GM10847 (cell line): ENCODE results near the gene NTN1.

Experiments used
- POLR2A ChIP-seq: IDR thresholded peaks from 2 replicates; pipeline ENCODE4 v1.6.1; 2011; ENCODE audit not compliant: insufficient read length; ENCODE audit errors: extremely low read depth

NTN1 gene

DNA sequence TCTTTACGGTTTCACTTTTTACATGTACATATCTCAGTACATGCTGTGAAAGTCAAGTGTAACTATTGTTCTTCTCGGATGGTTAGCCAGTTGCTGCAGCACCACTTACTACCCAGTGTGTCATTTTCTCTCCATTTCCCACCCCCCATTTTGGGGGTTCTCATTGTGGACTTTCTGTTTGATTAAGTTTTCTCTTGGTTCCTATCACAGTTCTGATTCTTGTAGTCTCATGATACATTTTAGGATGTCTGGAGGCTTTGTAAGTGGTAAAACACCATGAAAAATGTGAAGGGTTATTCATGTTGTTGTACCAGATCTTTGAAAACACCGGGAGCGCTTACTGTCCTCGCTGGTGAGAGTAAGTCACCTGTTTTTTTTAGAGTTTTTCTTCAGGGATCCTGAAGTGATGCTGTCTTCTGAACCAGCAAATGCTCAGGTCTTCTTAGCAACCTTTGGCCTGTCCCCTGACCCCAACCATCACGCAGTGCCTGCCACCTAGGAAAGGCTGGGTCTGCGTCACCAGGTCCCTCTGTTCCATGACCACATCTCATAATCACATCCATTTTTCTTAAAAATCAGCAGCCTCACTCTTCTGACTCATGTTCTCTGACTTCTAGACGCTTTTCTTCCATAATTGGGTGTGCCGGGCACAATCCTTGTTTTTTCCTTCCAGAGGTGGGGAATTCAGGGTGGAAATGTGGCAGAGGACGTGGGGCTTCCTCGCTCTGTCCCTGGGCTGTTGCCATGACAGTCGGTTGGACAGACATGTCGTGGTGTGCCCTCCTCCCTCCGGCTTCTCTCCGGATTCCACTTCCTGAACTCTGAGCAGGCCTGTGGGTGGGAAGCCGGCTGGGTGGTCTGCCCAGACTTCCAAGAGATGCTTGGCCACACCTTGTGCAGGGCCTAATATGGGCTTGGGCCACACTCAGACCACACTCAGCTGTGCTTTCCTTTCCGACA is 102.6 kb downstream of the NTN1 start:
- TF ChIP-seq POLR2A: no peak

DNA sequence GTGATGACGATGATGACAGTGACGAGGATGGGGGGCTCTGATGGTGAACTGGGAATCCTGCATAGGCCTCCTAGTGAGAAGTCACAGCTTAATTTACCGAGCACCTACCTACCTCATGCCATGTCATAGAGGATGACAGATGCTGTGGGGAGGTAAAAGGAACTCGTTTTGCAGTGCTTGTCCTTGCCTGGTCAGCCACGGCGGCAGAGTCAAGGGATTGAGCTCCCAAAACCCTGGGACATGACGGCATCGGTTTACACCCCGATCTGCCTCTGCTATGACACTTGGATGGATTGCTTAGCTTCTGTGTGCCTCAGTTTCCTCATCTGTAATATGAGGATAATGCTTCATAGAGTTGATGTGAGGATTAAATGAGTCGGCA is 103.2 kb downstream of the NTN1 start:
- TF ChIP-seq POLR2A: no peak

DNA sequence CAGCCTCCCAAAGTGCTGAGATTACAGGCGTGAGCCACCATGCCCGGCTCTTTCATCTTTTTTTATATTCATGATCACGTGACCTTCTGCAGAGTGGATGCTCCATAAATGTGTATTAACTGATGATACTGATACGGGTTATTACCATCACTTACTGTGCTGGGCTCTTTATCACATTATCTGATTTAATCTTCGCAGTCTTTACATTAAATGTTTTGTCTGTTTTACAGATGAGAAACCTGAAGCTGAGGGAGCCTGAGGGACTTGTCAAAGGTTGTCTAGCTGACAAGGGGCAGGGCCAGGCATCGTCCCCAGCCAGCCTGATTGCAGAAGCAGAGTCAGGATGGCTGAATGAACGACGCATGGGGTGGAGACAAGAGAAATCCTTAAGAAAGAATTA is 104.4 kb downstream of the NTN1 start:
- TF ChIP-seq POLR2A: no peak

DNA sequence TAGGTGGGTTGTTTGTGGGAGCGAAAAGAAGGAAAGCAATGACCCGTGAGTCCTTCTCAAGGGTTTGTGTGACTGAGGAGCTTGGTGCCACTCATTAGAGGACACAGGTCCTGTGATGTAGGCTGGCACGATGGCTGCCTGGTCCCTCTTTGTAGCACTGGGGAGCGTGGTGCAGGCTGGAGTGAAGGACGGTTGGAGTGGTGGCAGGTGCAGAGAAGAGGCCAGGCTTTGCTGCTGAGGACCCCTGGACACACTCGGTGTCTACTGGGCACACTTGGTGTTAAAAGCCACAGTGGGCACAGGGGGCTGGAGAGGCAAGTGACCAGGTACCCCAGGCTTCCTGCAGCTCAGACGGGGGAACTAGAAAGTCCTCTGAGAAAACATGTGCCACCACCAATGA is 106.0 kb downstream of the NTN1 start:
- TF ChIP-seq POLR2A: no peak

DNA sequence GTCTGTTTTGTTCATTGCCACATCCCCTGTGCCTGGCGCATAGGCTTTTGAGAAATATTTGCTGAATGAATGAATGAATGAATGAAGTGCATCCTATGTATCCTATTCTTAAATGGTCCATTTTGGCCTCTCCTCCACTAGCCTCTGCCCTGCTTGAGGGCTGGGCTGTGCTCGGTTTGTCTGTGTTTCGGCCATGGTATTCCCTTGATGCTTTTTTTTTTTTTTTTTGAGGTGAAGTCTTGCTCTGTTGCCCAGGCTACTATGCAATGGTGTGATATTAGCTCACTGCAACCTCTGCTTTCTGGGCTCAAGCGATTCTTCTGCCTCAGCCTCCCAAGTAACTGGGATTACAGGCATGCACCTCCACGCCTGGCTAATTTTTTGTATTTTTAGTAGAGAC is 110.1 kb downstream of the NTN1 start:
- TF ChIP-seq POLR2A: no peak

DNA sequence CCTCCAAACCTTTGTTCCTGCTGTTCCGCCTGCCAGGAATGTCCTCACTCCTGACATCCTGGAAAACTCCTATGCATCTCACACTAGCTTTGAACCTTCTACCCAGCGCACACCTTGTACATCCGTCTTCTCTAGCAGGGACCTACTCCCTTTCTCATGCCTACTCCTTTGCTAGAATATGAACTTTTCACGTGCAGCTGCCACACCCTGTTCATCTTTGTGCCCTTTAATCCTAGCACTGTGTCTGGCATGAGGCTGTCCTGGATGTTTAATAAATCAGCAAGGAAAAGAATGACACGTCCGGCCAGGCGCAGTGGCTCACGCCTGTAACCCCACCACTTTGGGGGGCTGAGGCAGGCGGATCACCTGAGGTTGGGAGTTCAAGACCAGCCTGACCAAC is 111.0 kb downstream of the NTN1 start:
- no peak for TF ChIP-seq POLR2A

DNA sequence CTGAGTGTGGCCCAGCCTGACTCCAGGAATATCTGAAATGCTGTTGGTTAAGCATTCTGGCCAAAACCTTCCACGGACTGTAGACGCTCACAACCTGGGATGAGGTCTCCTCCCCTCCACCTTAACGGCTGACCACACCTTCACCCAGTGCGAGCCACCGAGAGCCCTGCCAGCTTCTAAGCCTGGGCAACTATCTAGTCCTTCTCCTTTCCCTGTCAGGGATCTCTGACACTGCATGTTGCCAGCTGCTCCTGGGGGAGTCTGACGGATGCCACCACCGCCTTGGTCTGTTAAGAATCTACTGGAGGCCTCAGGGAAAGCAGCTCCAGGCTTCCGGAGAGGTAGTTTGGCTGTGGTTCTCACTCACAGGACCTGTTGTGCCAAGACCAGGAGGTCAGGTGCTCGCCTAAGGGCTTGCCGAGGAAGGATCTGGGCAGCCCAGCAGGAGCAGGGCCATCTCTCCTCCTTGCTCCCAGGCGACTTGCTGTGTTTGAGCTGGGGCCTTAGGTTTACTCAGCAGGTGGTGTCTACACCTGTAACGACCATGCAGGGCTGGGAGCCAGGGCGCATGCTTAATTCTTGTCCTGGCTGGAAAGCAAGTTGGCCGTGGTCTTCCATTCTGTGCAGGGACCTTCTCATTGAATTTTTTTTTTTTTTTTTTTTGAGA is 111.8 kb downstream of the NTN1 start:
- no peak for TF ChIP-seq POLR2A

DNA sequence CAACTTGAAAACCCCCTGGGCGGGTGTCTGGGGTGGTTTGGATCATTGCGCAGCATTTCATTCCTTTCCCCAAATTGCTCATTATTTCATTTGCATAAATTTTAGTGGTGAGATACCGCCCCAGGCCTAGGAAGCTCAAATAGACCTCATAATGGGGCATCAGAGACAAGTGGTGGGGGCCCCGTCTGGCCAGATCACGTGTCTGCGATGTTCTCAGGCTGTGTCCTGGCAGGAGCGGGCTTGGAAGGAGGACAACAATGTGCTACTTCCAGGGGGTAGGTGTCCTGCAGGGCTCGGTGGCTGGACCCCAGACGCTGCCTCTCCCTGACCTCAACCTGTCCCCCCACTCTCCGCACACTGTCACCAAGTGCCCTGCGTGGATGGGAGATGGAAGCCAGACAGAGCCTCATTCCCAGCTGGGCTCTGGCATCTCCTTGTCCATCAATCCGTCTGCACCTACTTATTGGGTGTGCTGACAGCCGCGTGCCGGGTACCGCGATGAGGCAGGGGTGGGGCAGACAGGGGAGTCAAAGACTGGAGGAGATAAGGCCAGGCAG is 116.9 kb downstream of the NTN1 start:
- TF ChIP-seq POLR2A: no peak

DNA sequence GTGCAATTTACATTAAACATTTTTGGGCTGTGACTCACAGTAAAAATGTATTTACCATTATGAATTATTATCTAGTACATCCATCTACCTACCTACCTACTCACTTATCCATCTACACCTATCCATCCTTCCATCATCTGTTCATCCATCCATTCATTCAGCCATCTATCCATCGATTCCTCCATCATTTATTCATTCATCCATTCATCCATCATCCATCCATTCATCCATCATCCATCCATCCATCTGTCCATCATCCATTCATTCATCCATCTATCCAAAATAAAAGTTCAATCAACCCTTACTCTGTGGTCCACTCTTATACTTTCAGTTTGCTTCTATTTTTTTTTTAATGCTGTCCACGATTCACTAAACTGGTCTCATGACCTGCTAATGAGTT is 118.4 kb downstream of the NTN1 start:
- no peak for TF ChIP-seq POLR2A

DNA sequence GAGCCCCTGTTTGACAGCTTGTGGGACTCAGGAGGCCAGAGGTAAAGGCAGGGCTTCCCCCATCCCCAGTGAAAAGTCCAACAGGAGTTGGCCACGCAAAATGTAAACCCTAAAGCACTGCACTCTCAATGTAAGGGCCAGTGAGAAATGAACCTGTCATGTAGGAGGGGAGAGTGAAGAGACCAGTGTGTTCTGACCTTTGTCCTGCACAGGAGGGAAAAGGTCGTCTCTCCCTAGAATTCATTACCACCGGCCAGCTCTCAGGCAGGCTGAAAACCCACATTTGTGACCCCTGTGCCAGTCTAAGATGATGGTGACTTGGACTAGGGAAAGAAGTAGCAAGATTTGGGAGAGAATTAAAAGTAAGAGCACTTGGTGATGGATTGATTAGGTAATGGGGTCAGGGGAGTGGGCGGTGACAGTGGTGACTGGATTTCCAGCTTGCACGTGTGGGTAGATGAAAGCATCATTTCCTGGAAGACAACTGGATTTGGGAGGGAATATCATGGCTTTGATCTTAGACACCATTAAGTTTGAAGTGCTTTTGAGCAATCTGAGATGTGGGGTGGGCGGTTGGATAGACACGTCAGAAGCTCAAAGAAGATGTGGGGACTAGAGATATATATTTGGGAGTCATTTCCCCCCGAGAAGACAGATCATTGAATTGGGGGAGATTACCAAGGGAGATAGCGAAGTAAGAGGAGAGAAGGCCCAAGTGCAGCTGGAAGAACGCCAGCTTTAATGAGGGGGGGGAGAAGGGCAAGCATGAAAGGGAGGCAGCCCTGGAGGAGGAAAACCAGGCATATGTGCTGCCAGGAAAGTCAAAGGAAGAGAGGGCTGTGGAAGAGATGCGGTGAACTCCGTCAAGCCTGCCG is 119.5 kb downstream of the NTN1 start:
- TF ChIP-seq POLR2A: no peak

DNA sequence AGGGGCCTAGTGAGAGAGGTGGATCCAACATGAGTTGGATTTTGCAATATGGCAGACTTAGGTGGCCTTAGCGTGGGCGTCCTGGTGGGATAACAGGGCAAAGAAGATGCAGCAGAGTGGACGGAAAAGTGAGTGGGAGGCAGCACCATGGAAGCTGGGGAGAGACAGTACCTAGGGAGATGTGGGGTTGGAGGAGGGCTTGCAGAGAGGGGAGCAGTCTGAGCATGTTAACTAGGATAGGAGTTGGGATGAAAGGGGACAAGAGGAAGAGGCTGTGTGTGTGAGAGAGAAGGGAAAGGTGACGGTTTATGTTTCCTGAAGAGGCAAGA is 120.1 kb downstream of the NTN1 start:
- no peak for TF ChIP-seq POLR2A

DNA sequence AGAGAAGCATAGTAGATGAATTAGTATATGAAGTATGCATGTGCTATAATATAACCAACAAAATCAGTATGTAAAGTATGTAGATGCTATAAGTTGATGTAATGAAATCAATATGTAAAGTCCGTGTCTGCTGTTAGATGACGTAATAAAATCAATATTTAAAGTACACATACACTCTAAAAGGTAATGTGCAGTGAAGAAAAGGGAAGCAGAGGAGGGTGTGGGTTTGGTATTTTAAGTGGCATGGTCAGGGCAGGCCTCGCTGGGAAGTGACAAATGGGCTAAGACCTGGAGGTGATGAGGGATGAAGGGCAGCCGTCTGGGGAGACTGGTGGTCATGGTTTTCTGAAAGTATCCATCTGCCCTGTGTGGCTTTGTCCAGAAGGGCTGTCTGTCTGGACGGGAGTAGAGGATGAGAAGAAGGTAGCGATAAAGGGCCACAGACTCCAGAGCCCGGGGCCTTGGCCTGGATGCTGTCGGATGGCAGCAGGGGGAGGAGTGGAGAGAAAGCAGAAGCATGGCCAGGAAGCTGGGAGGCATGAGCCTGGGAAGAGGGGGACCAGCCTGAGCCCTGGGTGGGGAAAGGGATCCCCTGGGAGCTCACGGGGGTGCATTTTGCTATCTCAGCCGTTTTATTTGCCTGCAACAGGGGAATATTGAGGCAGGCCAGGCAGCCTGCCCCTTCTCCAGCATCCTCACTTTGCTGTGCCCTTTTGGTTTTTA is 121.6 kb downstream of the NTN1 start:
- no peak for TF ChIP-seq POLR2A

DNA sequence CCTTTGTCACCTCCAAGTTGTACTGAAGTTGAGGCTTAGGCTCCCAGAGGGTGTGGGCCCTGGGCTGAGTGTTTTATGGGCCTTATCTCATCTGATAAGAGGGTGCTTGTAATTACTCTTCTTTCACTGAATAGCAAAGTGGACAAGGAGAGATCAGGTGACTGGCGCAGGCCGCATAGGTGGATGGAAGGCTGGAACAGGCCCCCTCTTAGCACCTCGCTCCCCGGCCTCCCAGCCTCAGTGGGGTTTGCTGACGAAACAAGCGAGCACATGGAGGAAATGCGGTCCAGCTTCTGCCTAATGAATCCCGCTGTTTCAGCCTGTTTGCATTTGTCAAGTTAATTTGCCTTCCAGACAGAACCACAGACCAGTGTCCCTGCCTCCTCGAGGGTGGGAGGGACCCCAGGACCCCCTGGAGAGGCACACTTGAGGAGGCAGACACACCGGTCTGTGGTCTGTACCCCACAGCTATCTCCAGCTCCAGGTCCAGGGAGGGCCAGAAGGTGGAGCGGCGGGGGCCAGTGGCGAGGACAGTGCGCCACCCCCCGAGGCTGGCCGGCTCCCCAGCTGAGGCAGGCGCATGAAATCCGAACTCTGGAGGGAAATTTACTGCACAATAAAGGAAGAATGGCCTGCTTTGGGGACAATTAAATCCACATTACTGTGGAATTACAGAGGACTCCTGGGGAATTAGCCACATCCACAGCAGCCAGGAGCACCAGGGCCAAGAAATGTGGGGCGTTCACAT is 123.4 kb downstream of the NTN1 start:
- no peak for TF ChIP-seq POLR2A

DNA sequence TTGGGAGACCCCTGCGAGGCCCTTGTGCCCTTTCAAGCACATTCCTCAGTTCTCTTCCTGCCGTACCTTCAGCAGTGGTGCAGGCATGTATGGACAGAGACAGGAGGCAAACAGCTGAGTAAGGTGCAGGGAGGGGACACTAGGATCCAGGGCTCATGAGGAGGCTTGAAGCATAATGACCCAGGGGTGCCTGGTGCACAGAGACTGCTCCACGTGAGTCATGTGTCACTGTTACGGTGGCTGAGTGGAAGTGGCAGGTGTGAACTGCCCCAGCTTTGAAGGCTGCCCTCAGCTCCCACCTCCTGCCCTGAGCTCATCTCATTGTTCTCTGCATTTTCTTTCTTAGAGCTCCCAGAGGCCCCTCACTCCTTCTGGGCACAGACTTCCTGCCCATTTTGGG is 124.8 kb downstream of the NTN1 start:
- TF ChIP-seq POLR2A: no peak
